Spleen (tissue), 11 donors: ENCODE data around the gene CAMK2G. TPM values are rescaled to one million over a fixed set of nuclear protein-coding genes. Genes with fewer than 3 reads are reported as not detected.

ENCODE experiments used
- DNase-seq: peaks from one replicate; pipeline ENCODE4 v3.0.0-alpha.2; 2020
- H3K27ac ChIP-seq, 8 donors: fragments of 200-600 bp; sonication (generic) in 7 of 8; 1 replicate in 4 of 8; 2 replicates in 4 of 8; pipeline versions ENCODE4 v1.5.0 to v1.8.0; 2016 to 2021; ENCODE audit warnings: inconsistent platforms in 4 of 8, mild to moderate bottlenecking in 4 of 8, moderate library complexity in 1 of 8
- H3K27me3 ChIP-seq, 7 donors: fragments of 200-600 bp; sonication (generic) in 6 of 7; replicated peaks in 1 of 7; 1 replicate in 4 of 7; 2 replicates in 3 of 7; pipeline versions ENCODE4 v1.5.0 to v1.8.0; 2016 to 2021; ENCODE audit warnings: inconsistent platforms in 3 of 7, mild to moderate bottlenecking in 1 of 7
- H3K36me3 ChIP-seq, 6 donors: fragments of 200-600 bp; sonication (generic) in 5 of 6; 1 replicate in 4 of 6; 2 replicates in 2 of 6; pipeline versions ENCODE4 v1.5.0 to v1.8.0; 2016 to 2021; ENCODE audit warnings: inconsistent platforms in 2 of 6
- H3K4me1 ChIP-seq, 6 donors: fragments of 200-600 bp; sonication (generic) in 5 of 6; 1 replicate in 3 of 6; 2 replicates in 3 of 6; pipeline versions ENCODE4 v1.5.0 to v1.8.0; 2016 to 2021; ENCODE audit warnings: inconsistent platforms in 3 of 6
- H3K4me3 ChIP-seq, 8 donors: fragments of 200-600 bp; sonication (generic) in 7 of 8; 1 replicate in 4 of 8; 2 replicates in 4 of 8; pipeline versions ENCODE4 v1.5.0 to v1.8.0; 2016 to 2021; ENCODE audit warnings: inconsistent platforms in 4 of 8, mild to moderate bottlenecking in 4 of 8, moderate library complexity in 2 of 8
- H3K9me3 ChIP-seq, 8 donors: fragments of 200-600 bp; sonication (generic) in 7 of 8; 1 replicate in 4 of 8; 2 replicates in 4 of 8; pipeline versions ENCODE4 v1.5.0 to v1.8.0; 2016 to 2021; ENCODE audit warnings: inconsistent platforms in 4 of 8
- POLR2A ChIP-seq, 3 donors: fragments of 450-650 bp; IDR thresholded peaks; one replicate each; pipeline ENCODE4 v1.5.1; 2017; ENCODE audit warnings: antibody characterized with exemption in 3 of 3, mild to moderate bottlenecking in 1 of 3
- POLR2AphosphoS5 ChIP-seq, 3 donors: sonication (generic); formaldehyde crosslinking; IDR thresholded peaks; one replicate each; pipeline ENCODE4 v1.5.1; 2017; ENCODE audit warnings: antibody characterized with exemption in 3 of 3
- WGBS, 5 donors: extraction: QIAGEN DNeasy Blood & Tissue Kit in 3 of 5; methylation state at CpG; one replicate each; pipeline versions ENCODE4 v1.1.5 to v1.1.7; 2013 to 2018; 5-methylcytosine and 5-hydroxymethylcytosine counted together
- intact Hi-C: fragments of 100-400 bp; cut with DNase I; formaldehyde crosslinking; loops from one replicate; pipeline ENCODE4 v1.15.0; 2023; ENCODE audit warnings: low total_unique reads
- polyA plus RNA-seq, 3 donors: library from polyadenylated mRNA; stranded (reverse); fragments of 200-250 nt; gene quantifications; one replicate each; pipeline ENCODE4 v1.2.1, GENCODE V29; 2013
- total RNA-seq, 7 donors: library from RNA; depleted of rRNA in 3 of 7; stranded (reverse); fragments of >200 nt in 3 of 7; fragmentation: NEBNext Ultra II Directional in 4 of 7; extraction: Animal tissue kit (Norgen Biotek cat#: 25700) in 4 of 7; gene quantifications; one replicate each; pipeline versions ENCODE4 v1.1.0 to v1.2.1, GENCODE V29; 2016 to 2021
- TF ChIP-seq, protein P1 (sequence below), 11 experiments: fragments of 200-600 bp in 7 of 11; fragments of 450-650 bp in 4 of 11; sonication (generic) in 4 of 11; IDR thresholded peaks in 8 of 11; conservative IDR thresholded peaks in 3 of 11; 1 replicate in 7 of 11; 2 replicates in 4 of 11; pipeline versions ENCODE4 v1.4.0 to v1.8.0; 2016 to 2021; ENCODE audit warnings: antibody characterized with exemption in 11 of 11, inconsistent platforms in 4 of 11, mild to moderate bottlenecking in 1 of 11
- donor health status: healthy with polysubstance abuse.
- donor health status: DM: no; HTN: no; CAD: no; lungs with moderate emphysema.
- donor health status: DM: no; HTN: no; CAD: no.
- donor health status: Bipolar disorder and iron deficiency.
- donor health status: healthy.
- donor health status: DM: no; HTN: no; CAD: no.
- donor health status: DM: yes; HTN: yes; CAD: no.

Gene CAMK2G
- total and polyA plus RNA-seq, 10 donors, result 10.4 to 55.2 (median 43.9) TPM

DNA sequence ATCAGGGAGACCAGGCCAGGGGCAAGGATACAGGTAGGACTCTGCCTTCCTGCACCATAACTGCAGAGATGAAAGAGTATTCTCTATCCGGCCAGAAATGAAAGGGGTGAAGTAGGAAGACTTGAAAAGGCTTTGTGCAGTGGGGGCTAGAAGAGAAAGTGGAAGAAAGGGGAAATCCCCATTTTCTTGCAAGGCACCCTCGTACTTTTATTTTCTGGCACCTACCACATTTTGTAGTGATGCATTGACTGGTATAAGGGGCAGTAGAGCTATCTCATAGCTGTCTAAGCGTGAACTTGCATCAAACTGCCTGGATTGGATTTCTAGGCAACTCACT lies 752 bp upstream of the CAMK2G start:
- peaks cover 20 to 67% (median 43%) of the 10 kb centered on the region in 6 donors for H3K4me1 ChIP-seq
- H3K9me3 ChIP-seq, result no peaks in the 10 kb centered on the region
- TF ChIP-seq, protein P1, sequence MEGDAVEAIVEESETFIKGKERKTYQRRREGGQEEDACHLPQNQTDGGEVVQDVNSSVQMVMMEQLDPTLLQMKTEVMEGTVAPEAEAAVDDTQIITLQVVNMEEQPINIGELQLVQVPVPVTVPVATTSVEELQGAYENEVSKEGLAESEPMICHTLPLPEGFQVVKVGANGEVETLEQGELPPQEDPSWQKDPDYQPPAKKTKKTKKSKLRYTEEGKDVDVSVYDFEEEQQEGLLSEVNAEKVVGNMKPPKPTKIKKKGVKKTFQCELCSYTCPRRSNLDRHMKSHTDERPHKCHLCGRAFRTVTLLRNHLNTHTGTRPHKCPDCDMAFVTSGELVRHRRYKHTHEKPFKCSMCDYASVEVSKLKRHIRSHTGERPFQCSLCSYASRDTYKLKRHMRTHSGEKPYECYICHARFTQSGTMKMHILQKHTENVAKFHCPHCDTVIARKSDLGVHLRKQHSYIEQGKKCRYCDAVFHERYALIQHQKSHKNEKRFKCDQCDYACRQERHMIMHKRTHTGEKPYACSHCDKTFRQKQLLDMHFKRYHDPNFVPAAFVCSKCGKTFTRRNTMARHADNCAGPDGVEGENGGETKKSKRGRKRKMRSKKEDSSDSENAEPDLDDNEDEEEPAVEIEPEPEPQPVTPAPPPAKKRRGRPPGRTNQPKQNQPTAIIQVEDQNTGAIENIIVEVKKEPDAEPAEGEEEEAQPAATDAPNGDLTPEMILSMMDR (IDR thresholded peaks at IDR 0.05 in 8 of 11, conservative IDR thresholded peaks at IDR 0.05 in 3 of 11), result no peak
- TF ChIP-seq POLR2AphosphoS5 (IDR thresholded peaks at IDR 0.05) (no peak), POLR2A (IDR thresholded peaks at IDR 0.05) (no peak)
- 13 to 23% (median 21%) methylated on average over 3 of the region's 3 CpGs for WGBS, 5 donors
- intact Hi-C loops, result no loop called here
- H3K27me3 ChIP-seq, result no peaks in the 10 kb centered on the region
- peak overlapping the region; percentile 75 to 99 (median 97) for H3K4me3 ChIP-seq
- DNase-seq, result no peak
- peak overlapping the region; percentile 29 to 91 (median 86) for H3K27ac ChIP-seq
- H3K36me3 ChIP-seq, result peaks cover 0 to 29% (median 8%) of the 10 kb centered on the region in 6 donors

GRCh38 chr10:73873838-73874215 lies 528 bp downstream of the CAMK2G start:
- no peaks in the 10 kb centered on the region for H3K9me3 ChIP-seq
- intact Hi-C loops, result no loop called here
- peaks cover 0 to 42% (median 14%) of the 10 kb centered on the region in 6 donors for H3K36me3 ChIP-seq
- TF ChIP-seq POLR2A (IDR thresholded peaks at IDR 0.05) (no peak), POLR2AphosphoS5 (IDR thresholded peaks at IDR 0.05) (no peak)
- TF ChIP-seq, protein P1 (IDR thresholded peaks at IDR 0.05 in 8 of 11, conservative IDR thresholded peaks at IDR 0.05 in 3 of 11), result no peak
- peak overlapping the region in 6 of 8 donors; percentile 67 to 91 (median 88) for H3K27ac ChIP-seq
- no peaks in the 10 kb centered on the region for H3K27me3 ChIP-seq
- H3K4me1 ChIP-seq, result peaks cover 20 to 68% (median 35%) of the 10 kb centered on the region in 6 donors
- H3K4me3 ChIP-seq, result peak overlapping the region; percentile 75 to 99 (median 97)
- 0 to 1% (median 1%) methylated on average over 17 to 39 of the region's 39 CpGs for WGBS, 5 donors
- no peak for DNase-seq

DNA sequence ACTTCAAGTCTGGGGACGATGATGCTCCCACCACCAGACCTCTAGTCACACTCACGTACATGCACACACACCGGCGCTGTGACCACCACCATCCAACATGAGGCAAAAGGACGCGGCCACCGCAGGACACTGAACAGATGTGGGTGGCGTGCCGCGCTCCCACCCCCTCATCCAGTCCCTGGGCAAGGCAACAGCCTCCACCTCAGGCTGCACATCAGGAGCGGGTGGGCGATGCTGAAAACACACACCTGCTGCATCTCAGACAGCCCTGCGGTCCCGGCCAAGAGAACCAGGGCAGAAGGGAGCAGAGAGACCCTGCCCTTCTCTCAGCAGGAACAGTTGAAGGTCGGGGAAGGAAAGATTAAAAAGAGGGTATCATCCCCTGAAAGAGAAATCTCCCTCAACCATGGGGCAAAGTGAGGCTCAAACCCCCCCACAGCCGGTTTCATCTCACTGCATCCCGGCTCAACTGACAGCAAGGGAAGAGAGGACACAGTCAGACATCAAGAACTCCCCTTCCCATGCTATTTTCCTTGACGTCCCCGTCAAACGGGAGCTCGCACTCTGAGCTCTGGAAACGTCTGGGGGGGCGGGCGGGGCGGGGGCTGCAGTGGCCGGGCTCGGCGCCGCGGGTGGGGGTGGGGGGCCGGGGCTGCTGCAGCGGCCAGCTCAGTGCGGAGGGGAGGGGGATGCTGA lies 1.1 kb downstream of the CAMK2G start:
- TF ChIP-seq POLR2AphosphoS5 (IDR thresholded peaks at IDR 0.05) (no peak), POLR2A (IDR thresholded peaks at IDR 0.05) (no peak)
- TF ChIP-seq, protein P1 (IDR thresholded peaks at IDR 0.05 in 8 of 11, conservative IDR thresholded peaks at IDR 0.05 in 3 of 11), result no peak
- intact Hi-C loops, result no loop called here
- Histone ChIP-seq H3K27me3 (no peaks in the 10 kb centered on the region), H3K4me1 (peaks cover 20 to 73% (median 40%) of the 10 kb centered on the region in 6 donors), H3K36me3 (peaks cover 0 to 47% (median 15%) of the 10 kb centered on the region in 6 donors), H3K27ac (peak overlapping the region in 6 of 8 donors; percentile 67 to 91 (median 88)), H3K9me3 (no peaks in the 10 kb centered on the region), H3K4me3 (peak overlapping the region; percentile 75 to 99 (median 97))
- no peak for DNase-seq
- WGBS, 5 donors, result 36 to 51% (median 41%) methylated on average over 19 to 33 of the region's 33 CpGs

DNA sequence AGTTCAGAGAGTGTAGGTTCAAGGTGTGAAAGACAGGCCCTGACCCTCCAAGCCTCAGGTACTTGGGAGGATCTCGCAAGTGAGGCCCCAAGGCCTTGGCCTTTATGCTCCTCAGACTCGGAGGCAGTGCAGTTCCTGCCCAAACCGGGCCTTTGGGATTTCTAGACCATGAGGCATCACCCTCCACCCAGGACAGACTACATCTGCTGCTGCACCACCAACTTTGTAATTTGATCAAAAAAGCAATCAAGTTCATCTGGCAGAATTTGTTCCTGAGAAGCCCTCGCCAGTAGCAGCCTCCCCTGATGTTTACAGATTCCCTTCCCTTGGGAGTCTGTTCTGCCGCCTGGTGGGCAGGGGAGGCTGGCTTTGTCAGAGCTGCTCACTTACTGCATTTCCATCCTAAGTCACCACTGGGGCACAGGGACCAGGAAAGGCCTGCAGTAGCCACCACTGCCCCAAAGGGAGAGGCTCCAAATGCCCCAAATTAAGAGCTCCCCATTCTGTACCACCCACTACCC lies 2.1 kb downstream of the CAMK2G start:
- intact Hi-C loops, result no loop called here
- Histone ChIP-seq H3K9me3 (no peaks in the 10 kb centered on the region), H3K4me3 (peak overlapping the region in 3 of 8 donors; percentile 98 to 99 (median 98)), H3K27ac (peak overlapping the region in 4 of 8 donors; percentile 5 to 91 (median 59)), H3K36me3 (peaks cover 0 to 57% (median 15%) of the 10 kb centered on the region in 6 donors), H3K4me1 (peaks cover 23 to 83% (median 48%) of the 10 kb centered on the region in 6 donors), H3K27me3 (no peaks in the 10 kb centered on the region)
- TF ChIP-seq POLR2AphosphoS5 (IDR thresholded peaks at IDR 0.05), result no peak
- TF ChIP-seq, protein P1 (IDR thresholded peaks at IDR 0.05 in 8 of 11, conservative IDR thresholded peaks at IDR 0.05 in 3 of 11), result peak in 1 of 11 experiments; percentile 26
- WGBS, 5 donors, result 62 to 77% (median 75%) methylated on average over 2 to 5 of the region's 5 CpGs
- DNase-seq, result no peak
